Colonic mucosa (tissue), 4 donors: ENCODE data around the gene MAPK8IP1. TPM values are rescaled to one million over a fixed set of nuclear protein-coding genes. Genes with fewer than 3 reads are reported as not detected.
A peak's percentile ranks its signal among the peaks of the same experiment; 100 is the strongest.

Experiments
- DNase-seq: peaks from one replicate; pipeline ENCODE4 v3.0.0-alpha.2; 2020
- H3K27ac ChIP-seq: fragments of 200-600 bp; one replicate; pipeline ENCODE4 v1.8.0; 2021
- H3K27me3 ChIP-seq: fragments of 200-600 bp; one replicate; pipeline ENCODE4 v1.8.0; 2021
- H3K36me3 ChIP-seq: fragments of 200-600 bp; one replicate; pipeline ENCODE4 v1.8.0; 2021
- H3K4me1 ChIP-seq: fragments of 200-600 bp; one replicate; pipeline ENCODE4 v1.8.0; 2021; ENCODE audit warnings: mild to moderate bottlenecking
- H3K4me3 ChIP-seq: fragments of 200-600 bp; one replicate; pipeline ENCODE4 v1.8.0; 2021
- H3K9ac ChIP-seq, 2 donors: one replicate each; pipeline ENCODE4 v1.7.0; 2013; ENCODE audit warnings: control low read depth in 2 of 2, low read depth in 2 of 2, low read length in 2 of 2
- H3K9me3 ChIP-seq: fragments of 200-600 bp; one replicate; pipeline ENCODE4 v1.8.0; 2021
- intact Hi-C: fragments of 100-400 bp; cut with DNase I; formaldehyde crosslinking; loops from one replicate; pipeline ENCODE4 v1.14.1; 2022
- total RNA-seq, 2 donors: library from RNA; stranded (reverse); fragmentation: NEBNext Ultra II Directional in 1 of 2; extraction: Animal tissue kit (Norgen Biotek cat#: 25700) in 1 of 2; gene quantifications; one replicate each; pipeline ENCODE4 v1.2.1, GENCODE V29; 2021
- TF ChIP-seq, protein P1 (sequence below): fragments of 200-600 bp; IDR thresholded peaks from one replicate; pipeline ENCODE4 v1.8.0; 2022; ENCODE audit warnings: antibody characterized with exemption, mild to moderate bottlenecking
- donor health status: healthy.
- donor health status: DM: no; HTN: no; CAD: no.
- donor health status: DM: no; HTN: no; CAD: no.

Gene MAPK8IP1
- total RNA-seq, 2 donors from 2014 or later: 2.4 to 3.6 TPM

DNA sequence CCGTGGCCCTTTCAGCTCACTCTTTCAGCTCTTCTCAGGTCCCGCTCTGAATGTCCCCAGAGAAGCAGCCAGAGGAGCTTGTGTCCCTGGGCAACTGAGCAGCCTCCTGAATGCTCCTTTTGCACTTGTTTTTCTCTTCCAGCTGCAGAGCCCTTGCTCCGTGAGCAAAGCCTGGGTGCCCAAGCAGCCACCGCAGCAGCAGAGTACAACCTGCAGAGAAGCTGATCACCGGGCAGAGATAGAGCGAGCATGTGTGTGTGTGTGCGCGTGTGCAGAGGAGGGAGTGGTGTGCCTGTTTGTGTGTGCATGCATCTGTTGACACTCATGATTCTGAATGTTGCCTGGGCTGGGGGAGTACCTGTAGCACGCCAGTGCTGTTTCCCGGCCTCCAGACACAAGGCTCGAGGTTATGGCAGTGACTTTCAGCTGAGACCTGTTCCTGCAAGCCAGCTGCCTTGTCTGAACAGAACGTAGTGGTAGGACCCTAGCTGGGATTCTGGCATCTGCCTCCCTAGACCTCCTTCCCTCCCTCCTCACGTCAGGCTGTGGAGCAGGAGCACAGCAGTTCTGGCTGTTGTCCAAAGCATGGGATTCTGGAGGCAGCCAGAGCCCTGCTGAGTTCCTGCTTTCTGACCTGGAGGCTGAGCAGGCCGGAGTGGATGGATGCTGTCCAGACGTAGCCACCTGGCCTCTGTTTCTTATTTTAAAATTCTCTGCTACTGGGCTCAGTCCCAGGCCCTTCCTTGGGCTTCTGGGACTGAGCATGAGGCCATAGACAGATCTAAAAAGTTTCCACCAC is 4.5 kb upstream of the MAPK8IP1 start:
- no peak for DNase-seq
- H3K9me3 ChIP-seq: no peaks in the 10 kb centered on the region
- no peak overlapping the region for H3K27ac ChIP-seq
- intact Hi-C loops: no loop called here
- H3K27me3 ChIP-seq: no peaks in the 10 kb centered on the region
- TF ChIP-seq, protein P1, sequence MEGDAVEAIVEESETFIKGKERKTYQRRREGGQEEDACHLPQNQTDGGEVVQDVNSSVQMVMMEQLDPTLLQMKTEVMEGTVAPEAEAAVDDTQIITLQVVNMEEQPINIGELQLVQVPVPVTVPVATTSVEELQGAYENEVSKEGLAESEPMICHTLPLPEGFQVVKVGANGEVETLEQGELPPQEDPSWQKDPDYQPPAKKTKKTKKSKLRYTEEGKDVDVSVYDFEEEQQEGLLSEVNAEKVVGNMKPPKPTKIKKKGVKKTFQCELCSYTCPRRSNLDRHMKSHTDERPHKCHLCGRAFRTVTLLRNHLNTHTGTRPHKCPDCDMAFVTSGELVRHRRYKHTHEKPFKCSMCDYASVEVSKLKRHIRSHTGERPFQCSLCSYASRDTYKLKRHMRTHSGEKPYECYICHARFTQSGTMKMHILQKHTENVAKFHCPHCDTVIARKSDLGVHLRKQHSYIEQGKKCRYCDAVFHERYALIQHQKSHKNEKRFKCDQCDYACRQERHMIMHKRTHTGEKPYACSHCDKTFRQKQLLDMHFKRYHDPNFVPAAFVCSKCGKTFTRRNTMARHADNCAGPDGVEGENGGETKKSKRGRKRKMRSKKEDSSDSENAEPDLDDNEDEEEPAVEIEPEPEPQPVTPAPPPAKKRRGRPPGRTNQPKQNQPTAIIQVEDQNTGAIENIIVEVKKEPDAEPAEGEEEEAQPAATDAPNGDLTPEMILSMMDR: no peak
- no peak overlapping the region for H3K4me3 ChIP-seq
- peaks cover 3% of the 10 kb centered on the region for H3K4me1 ChIP-seq
- H3K36me3 ChIP-seq: no peaks in the 10 kb centered on the region
- no peak overlapping the region for H3K9ac ChIP-seq

DNA sequence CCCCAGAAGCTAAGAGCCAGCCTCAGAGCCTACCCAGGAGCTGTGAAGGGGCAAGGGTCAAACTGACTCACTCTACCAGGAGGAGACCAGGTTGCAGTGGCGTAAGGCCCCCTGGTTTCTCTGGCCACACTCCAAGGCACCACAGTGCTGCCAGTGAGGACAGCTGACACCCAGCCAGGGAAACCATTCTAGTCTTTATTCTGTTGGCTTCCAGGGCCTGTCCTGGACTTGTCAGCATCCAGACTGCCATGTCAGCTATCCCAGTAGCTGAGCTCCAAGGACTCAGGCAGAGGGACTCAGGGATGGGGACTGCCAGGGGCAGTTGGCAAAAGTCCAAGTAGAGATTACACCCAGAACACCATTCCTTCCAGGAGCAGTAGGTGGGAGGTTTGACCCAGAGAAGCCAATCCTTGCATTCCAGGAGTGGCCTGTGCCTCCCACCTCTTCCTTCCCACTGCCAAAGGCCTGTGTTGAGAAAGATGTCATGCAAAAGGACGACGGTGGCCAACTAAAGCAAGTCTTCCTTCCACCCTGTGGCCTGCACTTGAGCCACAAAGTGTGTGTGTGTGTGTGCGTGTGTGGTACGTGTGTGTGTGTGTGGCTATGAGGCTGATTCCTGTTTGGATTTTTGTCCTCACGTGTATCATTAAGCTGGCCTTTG is 3.6 kb upstream of the MAPK8IP1 start:
- H3K4me1 ChIP-seq: peaks cover 4% of the 10 kb centered on the region
- no peaks in the 10 kb centered on the region for H3K27me3 ChIP-seq
- H3K9me3 ChIP-seq: no peaks in the 10 kb centered on the region
- H3K27ac ChIP-seq: no peak overlapping the region
- DNase-seq: no peak
- intact Hi-C loops: no loop called here
- no peak overlapping the region for H3K4me3 ChIP-seq
- H3K36me3 ChIP-seq: no peaks in the 10 kb centered on the region
- TF ChIP-seq, protein P1: no peak
- no peak overlapping the region for H3K9ac ChIP-seq

DNA sequence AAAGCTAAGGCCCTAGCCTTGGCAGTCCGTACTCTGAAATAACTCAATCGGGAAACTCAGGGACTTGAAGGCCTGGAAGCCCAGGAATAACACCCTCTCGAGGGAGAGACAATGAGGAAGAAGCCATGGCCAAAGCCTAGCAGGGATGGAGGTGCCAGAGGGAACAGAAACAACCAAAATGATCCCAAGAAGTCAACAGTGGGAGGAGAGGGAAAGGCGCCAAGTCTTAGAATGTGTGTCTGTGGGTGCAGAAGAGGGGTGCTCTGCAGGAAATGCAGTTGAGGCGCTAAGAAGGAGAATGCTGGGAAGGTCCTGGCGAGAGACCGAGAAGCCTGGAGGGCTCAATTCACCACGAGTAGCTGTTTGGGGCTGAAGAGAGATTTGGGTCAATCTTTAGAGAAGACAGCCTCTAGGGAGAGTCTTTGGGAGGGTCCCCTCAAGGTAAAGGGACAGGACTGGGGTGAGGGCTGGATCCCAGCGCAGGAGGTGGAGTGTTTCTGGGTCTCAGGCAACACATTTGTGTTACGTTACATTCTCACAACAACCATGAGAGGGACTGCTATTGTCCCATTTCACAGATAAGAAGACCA is 760 bp upstream of the MAPK8IP1 start:
- TF ChIP-seq, protein P1: no peak
- Histone ChIP-seq H3K4me3 (no peak overlapping the region), H3K9ac (no peak overlapping the region), H3K9me3 (no peaks in the 10 kb centered on the region), H3K36me3 (no peaks in the 10 kb centered on the region), H3K27me3 (no peaks in the 10 kb centered on the region), H3K4me1 (peaks cover 4% of the 10 kb centered on the region), H3K27ac (no peak overlapping the region)
- intact Hi-C loops: no loop called here
- DNase-seq: no peak

DNA sequence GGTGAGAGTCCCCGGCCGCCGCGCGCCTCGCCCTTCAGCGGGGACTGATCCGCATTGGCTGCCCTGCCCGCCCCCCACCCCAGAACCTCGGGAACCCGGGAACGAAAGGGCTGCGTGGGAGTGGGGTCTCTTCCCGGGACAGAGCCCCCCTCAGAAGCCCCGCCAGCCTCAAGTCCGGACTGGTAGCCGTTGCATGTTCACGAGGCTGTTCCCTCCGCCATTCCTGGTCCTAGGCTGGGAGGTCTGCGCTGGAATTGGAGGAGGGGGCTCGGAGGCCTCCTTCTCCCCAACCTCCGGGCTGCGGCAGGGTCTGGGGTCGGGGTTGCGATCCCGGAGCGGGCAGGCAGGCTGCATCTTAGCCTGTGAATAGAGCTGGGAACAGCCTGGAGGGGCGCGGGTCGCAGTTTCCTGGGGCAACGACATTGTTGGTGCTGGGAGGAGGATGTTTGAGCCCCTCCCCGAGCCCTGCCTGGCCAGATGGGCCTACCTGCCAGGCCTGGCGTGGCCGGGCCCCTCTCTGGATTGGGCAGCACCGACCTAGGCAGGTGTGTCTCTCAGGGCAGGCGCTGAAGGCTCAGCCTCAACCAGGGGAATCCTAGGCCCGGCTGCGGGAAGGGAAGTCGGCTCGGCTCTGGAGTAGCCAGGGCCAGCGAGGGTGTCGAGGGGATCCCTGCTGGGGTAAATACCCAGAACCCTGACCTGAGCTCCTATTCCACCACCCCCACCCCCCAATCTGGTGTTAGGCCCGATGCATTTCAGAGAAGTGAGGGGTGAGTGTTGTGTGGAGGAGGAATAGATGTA is 670 bp downstream of the MAPK8IP1 start:
- no peaks in the 10 kb centered on the region for H3K36me3 ChIP-seq
- H3K9ac ChIP-seq: no peak overlapping the region
- TF ChIP-seq, protein P1: no peak
- H3K9me3 ChIP-seq: no peaks in the 10 kb centered on the region
- DNase-seq: no peak
- peak overlapping the region; percentile 45 for H3K4me3 ChIP-seq
- H3K27me3 ChIP-seq: no peaks in the 10 kb centered on the region
- intact Hi-C loops: no loop called here
- peaks cover 4% of the 10 kb centered on the region for H3K4me1 ChIP-seq
- no peak overlapping the region for H3K27ac ChIP-seq
